HepG2 (cell line): ENCODE data around the gene ZXDC. TPM values are rescaled to one million over a fixed set of nuclear protein-coding genes. Genes with fewer than 3 reads are reported as not detected.

ENCODE experiments used
- ATF2 ChIP-seq: sonication (generic); formaldehyde crosslinking; IDR thresholded peaks from 2 replicates; pipeline ENCODE4 v1.4.0; 2020; ENCODE audit warnings: missing genetic modification reagents
- HINFP ChIP-seq: sonication (generic); formaldehyde crosslinking; IDR thresholded peaks from 2 replicates; pipeline ENCODE4 v1.4.0; 2020; ENCODE audit warnings: low read depth, mild to moderate bottlenecking, missing genetic modification reagents
- KDM1A ChIP-seq: IDR thresholded peaks from 2 replicates; pipeline ENCODE4 v1.6.1; 2016; ENCODE audit warnings: missing compliant biosample characterization
- NFKB2 ChIP-seq: sonication (generic); formaldehyde crosslinking; IDR thresholded peaks from 2 replicates; pipeline ENCODE4 v1.4.0; 2020; ENCODE audit warnings: missing genetic modification reagents, borderline replicate concordance
- NPAS2 ChIP-seq: sonication (generic); formaldehyde crosslinking; IDR thresholded peaks from 2 replicates; pipeline ENCODE4 v1.8.0; 2022; ENCODE audit warnings: mild to moderate bottlenecking, missing genetic modification reagents, borderline replicate concordance
- U2AF1 ChIP-seq: fragments of 200-400 bp; formaldehyde crosslinking; optimal IDR thresholded peaks from 2 replicates; pipeline ENCODE3; 2017; ENCODE audit warnings: mild to moderate bottlenecking, low read depth, low read length
- ZNF253 ChIP-seq: sonication (generic); formaldehyde crosslinking; IDR thresholded peaks from 2 replicates; pipeline ENCODE4 v1.8.0; 2022; ENCODE audit warnings: mild to moderate bottlenecking, missing genetic modification reagents, borderline replicate concordance
- ZNF558 ChIP-seq: sonication (generic); formaldehyde crosslinking; IDR thresholded peaks from 2 replicates; pipeline ENCODE4 v1.9.0; 2022; ENCODE audit warnings: mild to moderate bottlenecking, missing genetic modification reagents, borderline replicate concordance
- ZNF576 ChIP-seq: sonication (generic); formaldehyde crosslinking; IDR thresholded peaks from 2 replicates; pipeline ENCODE4 v1.4.0; 2020; ENCODE audit warnings: mild to moderate bottlenecking, missing genetic modification reagents
- ZNF646 ChIP-seq: sonication (generic); formaldehyde crosslinking; IDR thresholded peaks from 2 replicates; pipeline ENCODE4 v1.9.0; 2021; ENCODE audit warnings: mild to moderate bottlenecking, missing genetic modification reagents
- ZNF670 ChIP-seq: sonication (generic); formaldehyde crosslinking; IDR thresholded peaks from 2 replicates; pipeline ENCODE4 v1.8.0; 2022; ENCODE audit warnings: mild to moderate bottlenecking, missing genetic modification reagents, borderline replicate concordance
- ZNF747 ChIP-seq: sonication (generic); formaldehyde crosslinking; IDR thresholded peaks from 2 replicates; pipeline ENCODE4 v1.8.1; 2023; ENCODE audit warnings: missing genetic modification reagents, mild to moderate bottlenecking, borderline replicate concordance
- polyA plus RNA-seq, 8 experiments: library from polyadenylated mRNA; depleted of rRNA in 3 of 8; stranded (reverse) in 7 of 8; unstranded in 1 of 8; fragments of >200 nt; fragmentation: Illumina TruSeq in 4 of 8; extraction: Trizol in 4 of 8; gene quantifications; 2 replicates each; pipeline versions ENCODE4 v1.2.1 to v1.2.3, GENCODE V29; 2011 to 2016; ENCODE audit warnings: low read depth in 4 of 8, missing spikeins in 1 of 8, mixed read lengths in 1 of 8; ENCODE audit not compliant: insufficient read depth in 1 of 8
- total RNA-seq, 5 experiments: library from RNA; depleted of rRNA; stranded (reverse); fragments of >200 nt; fragmentation: Illumina TruSeq; extraction: Trizol; gene quantifications; 2 replicates each; pipeline ENCODE4 v1.2.3, GENCODE V29; 2016; ENCODE audit warnings: low read depth in 1 of 5

ZXDC gene
- total and polyA plus RNA-seq, 2 of the 13 experiments (the other 11 are each of a cell fraction or from before 2014, with no cell fraction given): 17.6 to 21.2 TPM

- TF ChIP-seq ATF2 (CRISPR knock-in tag): no peak
- no peak for TF ChIP-seq ZNF253
- TF ChIP-seq NFKB2 (CRISPR knock-in tag): no peak
- no peak for TF ChIP-seq HINFP (CRISPR knock-in tag)
- TF ChIP-seq ZNF670 (CRISPR knock-in tag): no peak
- TF ChIP-seq KDM1A (CRISPR knock-in tag): no peak
- no peak for TF ChIP-seq U2AF1
- TF ChIP-seq NPAS2 (CRISPR knock-in tag): no peak
- no peak for TF ChIP-seq ZNF558
- TF ChIP-seq ZNF576 (CRISPR knock-in tag): no peak
- no peak for TF ChIP-seq ZNF646 (CRISPR knock-in tag)
- TF ChIP-seq ZNF747 (CRISPR knock-in tag): no peak
Measured at GRCh38 chr3:126512916-126513650, 37.4 kb upstream of the ZXDC start (continued).
